Ishikawa (cell line): Measurements from ENCODE around the gene DNAJC6.

ENCODE experiments used
- CEBPB ChIP-seq: IDR thresholded peaks from 2 replicates; pipeline ENCODE4 v1.6.1; 2012
- CREB1 ChIP-seq: IDR thresholded peaks from 2 replicates; pipeline ENCODE4 v1.6.1; 2012; ENCODE audit warnings: low read depth
- EGR1 ChIP-seq: IDR thresholded peaks from 2 replicates; pipeline ENCODE4 v1.6.1; 2012
- EP300 ChIP-seq: IDR thresholded peaks from 2 replicates; pipeline ENCODE4 v1.6.1; 2012; ENCODE audit warnings: borderline replicate concordance
- FOXM1 ChIP-seq: IDR thresholded peaks from 2 replicates; pipeline ENCODE4 v1.6.1; 2012; ENCODE audit warnings: low read depth, borderline replicate concordance
- NFIC ChIP-seq: IDR thresholded peaks from 2 replicates; pipeline ENCODE4 v1.6.1; 2012
- RAD21 ChIP-seq: IDR thresholded peaks from 2 replicates; pipeline ENCODE4 v1.6.1; 2012; ENCODE audit warnings: low read depth
- REST ChIP-seq: IDR thresholded peaks from 2 replicates; pipeline ENCODE4 v1.6.1; 2012; ENCODE audit warnings: low read depth, mild to moderate bottlenecking
- TAF1 ChIP-seq: IDR thresholded peaks from 2 replicates; pipeline ENCODE4 v1.6.1; 2012; ENCODE audit warnings: low read depth, mild to moderate bottlenecking
- TCF12 ChIP-seq: IDR thresholded peaks from 2 replicates; pipeline ENCODE4 v1.6.1; 2012; ENCODE audit warnings: low read depth
- TEAD4 ChIP-seq: IDR thresholded peaks from 2 replicates; pipeline ENCODE4 v1.6.1; 2012
- USF1 ChIP-seq: IDR thresholded peaks from 2 replicates; pipeline ENCODE4 v1.6.1; 2012
- YY1 ChIP-seq: IDR thresholded peaks from 2 replicates; pipeline ENCODE4 v1.6.1; 2012; ENCODE audit warnings: low read depth
- ZBTB7A ChIP-seq: IDR thresholded peaks from 2 replicates; pipeline ENCODE4 v1.6.1; 2012; ENCODE audit warnings: low read depth
- TF ChIP-seq, protein P1 (sequence below): IDR thresholded peaks from 2 replicates; pipeline ENCODE4 v1.6.1; 2012

DNAJC6 gene

DNA sequence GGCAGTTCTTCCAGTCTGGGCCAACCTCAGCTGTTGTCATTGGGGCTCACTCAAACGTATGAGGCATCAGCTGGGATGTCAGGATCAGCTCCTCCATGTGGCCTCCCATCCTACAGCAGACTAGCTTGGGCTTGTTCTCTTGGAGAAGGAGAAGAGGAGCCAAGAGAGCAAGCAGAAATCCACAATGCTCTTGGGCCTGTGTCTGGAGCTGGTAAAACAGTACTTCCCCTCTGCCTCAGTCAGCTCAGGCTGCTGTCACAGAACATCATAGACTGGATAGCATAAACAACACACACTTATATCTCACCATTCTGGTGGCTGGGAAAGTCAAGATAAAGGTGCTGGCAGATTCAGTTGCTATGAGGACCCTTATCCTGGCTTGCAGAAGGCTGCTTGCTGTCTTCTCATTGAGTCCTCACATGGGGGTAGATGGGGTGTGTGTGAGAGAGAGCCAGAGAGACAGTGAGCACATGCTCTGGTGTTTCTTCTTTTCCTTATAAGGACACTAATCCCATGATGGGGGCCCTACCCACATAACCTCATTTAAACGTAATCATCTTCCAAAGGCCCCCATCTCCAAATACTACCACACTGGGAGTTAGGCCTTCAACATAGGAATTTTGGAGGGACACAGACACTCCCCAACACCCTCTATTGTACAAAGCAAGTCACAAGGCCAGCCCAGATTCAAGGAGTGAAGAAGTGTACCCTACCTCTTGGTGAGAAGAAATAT lies 16.3 kb upstream of the DNAJC6 start:
- TF ChIP-seq RAD21 (no peak), CEBPB (no peak), ZBTB7A (no peak), USF1 (no peak)
- TF ChIP-seq, protein P1, sequence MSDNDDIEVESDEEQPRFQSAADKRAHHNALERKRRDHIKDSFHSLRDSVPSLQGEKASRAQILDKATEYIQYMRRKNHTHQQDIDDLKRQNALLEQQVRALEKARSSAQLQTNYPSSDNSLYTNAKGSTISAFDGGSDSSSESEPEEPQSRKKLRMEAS, result no peak

DNA sequence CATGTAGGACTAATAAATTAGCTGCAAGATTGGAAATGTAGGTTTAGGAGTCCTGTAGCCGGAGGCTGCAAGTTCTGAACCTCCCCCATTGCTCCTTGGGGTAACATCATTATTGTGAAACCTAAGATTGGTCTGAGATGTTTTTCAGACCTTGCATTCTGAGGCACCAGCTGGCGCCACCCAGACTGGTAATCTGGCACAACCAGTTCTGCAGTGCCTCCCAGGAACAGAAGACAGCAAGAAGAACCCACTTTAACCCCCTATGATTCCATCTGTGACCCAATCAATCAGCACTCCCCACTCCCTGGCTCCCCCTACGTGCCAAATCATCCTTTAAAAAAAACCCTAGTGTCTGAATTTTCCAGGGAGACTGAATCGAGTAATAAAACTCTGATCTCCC lies 11.6 kb upstream of the DNAJC6 start:
- TF ChIP-seq ZBTB7A (no peak), EP300 (no peak), TAF1 (no peak), TCF12 (no peak), FOXM1 (no peak), REST (no peak), CEBPB (no peak), NFIC (no peak), CREB1 (no peak), USF1 (no peak)
- TF ChIP-seq, protein P1, result no peak

- TF ChIP-seq FOXM1 (no peak), TEAD4 (no peak), EP300 (no peak), ZBTB7A (no peak), CEBPB (no peak)
- TF ChIP-seq, protein P1, result no peak
These were observed 10.0 kb upstream of the DNAJC6 start for GRCh38 chr1:65299328-65299727.

GRCh38 chr1:65308781-65309303 lies 501 bp upstream of the DNAJC6 start:
- no peak for TF ChIP-seq EGR1
- no peak for TF ChIP-seq CEBPB
- TF ChIP-seq RAD21, result no peak
- no peak for TF ChIP-seq EP300
- no peak for TF ChIP-seq REST
- no peak for TF ChIP-seq ZBTB7A
- no peak for TF ChIP-seq CREB1
- no peak for TF ChIP-seq YY1
- no peak for TF ChIP-seq FOXM1
- TF ChIP-seq, protein P1, result no peak
- no peak for TF ChIP-seq TAF1
- no peak for TF ChIP-seq TCF12
- TF ChIP-seq NFIC, result no peak
- TF ChIP-seq USF1, result no peak
- no peak for TF ChIP-seq TEAD4

GRCh38 chr1:65310078-65310587 lies 790 bp downstream of the DNAJC6 start:
- TF ChIP-seq TEAD4 (no peak), ZBTB7A (no peak), EGR1 (no peak), CEBPB (no peak), CREB1 (no peak), FOXM1 (no peak), EP300 (no peak), TAF1 (no peak), REST (no peak), NFIC (no peak), RAD21 (no peak), TCF12 (no peak)
